ENCODE data around the gene FOXL1. TPM values are rescaled to one million over a fixed set of nuclear protein-coding genes. Genes with fewer than 3 reads are reported as not detected.

FOXL1 gene
- polyA plus RNA-seq, 3 donors = not detected

DNA sequence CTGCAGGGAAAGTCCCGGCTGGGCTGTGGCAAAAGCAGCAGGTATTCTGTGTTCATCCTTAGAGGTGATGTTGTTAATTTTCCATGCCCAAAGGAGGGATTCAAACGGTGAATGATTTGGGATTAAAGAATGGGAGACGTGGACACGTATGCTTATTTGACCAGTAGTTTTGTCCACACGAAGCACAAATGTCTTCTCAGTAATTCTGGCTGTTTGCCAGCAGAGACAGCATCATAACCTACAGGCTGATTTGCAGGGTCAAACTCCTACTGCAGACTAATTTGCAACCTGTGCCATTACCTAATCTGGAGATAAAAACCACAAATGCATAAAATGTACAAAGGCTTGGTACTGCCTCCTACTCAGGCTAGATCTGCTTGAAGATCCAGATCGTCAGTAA lies 37.5 kb upstream of the FOXL1 start:
- Mint-ChIP-seq H3K36me3 (peaks cover 96 to 98% of the 10 kb centered on the region in 2 donors), H3K27ac (no peak overlapping the region), H3K27me3 (ENCODE audit: low read depth in 3 of 3) (peaks cover 0 to 2% (median 0%) of the 10 kb centered on the region in 3 donors), H3K9me3 (no peaks in the 10 kb centered on the region), H3K4me3 (no peak overlapping the region), H3K4me1 (no peaks in the 10 kb centered on the region)
- Histone ChIP-seq H3K79me2 (ENCODE audit: insufficient read depth, low read length) (no peaks in the 10 kb centered on the region), H3K9ac (ENCODE audit: insufficient read depth, low read length, poor library complexity, severe bottlenecking) (no peak overlapping the region), H3K4me1 (ENCODE audit: control insufficient read depth in 1 of 2, insufficient read depth in 2 of 2, low read length in 2 of 2) (no peaks in the 10 kb centered on the region), H2AFZ (ENCODE audit: insufficient read depth, low read depth, low read length, poor library complexity, severe bottlenecking) (no peak overlapping the region), H3K36me3 (replicated peaks in 1 of 2; ENCODE audit: control insufficient read depth in 1 of 2, insufficient read depth in 2 of 2, low read length in 2 of 2) (peaks cover 74 to 99% of the 10 kb centered on the region in 2 donors), H3K27me3 (ENCODE audit: control insufficient read depth in 2 of 2, insufficient read depth in 2 of 2, low read length in 2 of 2) (no peaks in the 10 kb centered on the region), H3K9me3 (replicated peaks in 1 of 2; ENCODE audit: control insufficient read depth in 1 of 2, insufficient read depth in 1 of 2, low read length in 2 of 2) (no peaks in the 10 kb centered on the region), H3K4me3 (replicated peaks in 1 of 3; ENCODE audit: low read depth in 2 of 3, low read length in 3 of 3) (no peak overlapping the region), H4K20me1 (ENCODE audit: insufficient read depth, low read length) (no peaks in the 10 kb centered on the region), H3K4me2 (replicated peaks; ENCODE audit: extremely low read depth, low read length, poor library complexity, severe bottlenecking) (no peak overlapping the region), H3K27ac (ENCODE audit: low read depth in 1 of 2, low read length in 2 of 2) (no peak overlapping the region)
- 90% methylated on average over 5 of the region's 6 CpGs for WGBS (ENCODE audit: insufficient coverage)
- intact Hi-C loops (cut with micrococcal nuclease) = no loop called here
- TF ChIP-seq, protein P1, sequence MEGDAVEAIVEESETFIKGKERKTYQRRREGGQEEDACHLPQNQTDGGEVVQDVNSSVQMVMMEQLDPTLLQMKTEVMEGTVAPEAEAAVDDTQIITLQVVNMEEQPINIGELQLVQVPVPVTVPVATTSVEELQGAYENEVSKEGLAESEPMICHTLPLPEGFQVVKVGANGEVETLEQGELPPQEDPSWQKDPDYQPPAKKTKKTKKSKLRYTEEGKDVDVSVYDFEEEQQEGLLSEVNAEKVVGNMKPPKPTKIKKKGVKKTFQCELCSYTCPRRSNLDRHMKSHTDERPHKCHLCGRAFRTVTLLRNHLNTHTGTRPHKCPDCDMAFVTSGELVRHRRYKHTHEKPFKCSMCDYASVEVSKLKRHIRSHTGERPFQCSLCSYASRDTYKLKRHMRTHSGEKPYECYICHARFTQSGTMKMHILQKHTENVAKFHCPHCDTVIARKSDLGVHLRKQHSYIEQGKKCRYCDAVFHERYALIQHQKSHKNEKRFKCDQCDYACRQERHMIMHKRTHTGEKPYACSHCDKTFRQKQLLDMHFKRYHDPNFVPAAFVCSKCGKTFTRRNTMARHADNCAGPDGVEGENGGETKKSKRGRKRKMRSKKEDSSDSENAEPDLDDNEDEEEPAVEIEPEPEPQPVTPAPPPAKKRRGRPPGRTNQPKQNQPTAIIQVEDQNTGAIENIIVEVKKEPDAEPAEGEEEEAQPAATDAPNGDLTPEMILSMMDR (IDR thresholded peaks at IDR 0.05) = no peak
- DNase-seq = no peak

DNA sequence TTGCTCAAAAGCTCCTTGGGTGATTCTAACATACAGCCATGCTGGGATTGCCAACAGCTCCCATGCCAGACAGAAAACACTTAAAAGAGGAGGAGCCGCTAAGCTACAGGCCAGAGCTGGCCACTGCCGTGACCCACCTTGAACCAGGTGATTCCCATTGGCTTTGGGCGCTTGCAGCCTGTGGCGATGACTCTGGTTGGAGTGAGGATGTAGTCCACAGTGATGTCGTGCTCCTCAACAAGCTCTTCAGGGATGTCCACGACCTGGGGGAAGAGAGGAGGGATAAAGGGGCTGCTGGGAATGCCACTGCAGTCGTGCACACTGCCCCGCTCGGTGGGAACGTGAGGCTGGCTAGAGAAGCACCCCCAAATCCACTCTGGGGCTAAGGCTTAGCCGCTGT lies 36.8 kb upstream of the FOXL1 start:
- peaks cover 80 to 99% of the 10 kb centered on the region in 2 donors for H3K36me3 ChIP-seq (replicated peaks in 1 of 2; ENCODE audit: control insufficient read depth in 1 of 2, insufficient read depth in 2 of 2, low read length in 2 of 2)
- H3K9me3 ChIP-seq (replicated peaks in 1 of 2; ENCODE audit: control insufficient read depth in 1 of 2, insufficient read depth in 1 of 2, low read length in 2 of 2) = no peaks in the 10 kb centered on the region
- H3K4me1 ChIP-seq (ENCODE audit: control insufficient read depth in 1 of 2, insufficient read depth in 2 of 2, low read length in 2 of 2) = no peaks in the 10 kb centered on the region
- H3K27ac ChIP-seq (ENCODE audit: low read depth in 1 of 2, low read length in 2 of 2) = no peak overlapping the region
- WGBS (ENCODE audit: insufficient coverage) = 100% methylated on average over 9 of the region's 11 CpGs
- Mint-ChIP-seq H3K9me3 (no peaks in the 10 kb centered on the region), H3K4me3 (no peak overlapping the region), H3K4me1 (no peaks in the 10 kb centered on the region), H3K36me3 (peaks cover 97 to 98% of the 10 kb centered on the region in 2 donors), H3K27me3 (ENCODE audit: low read depth in 3 of 3) (peaks cover 0 to 2% (median 0%) of the 10 kb centered on the region in 3 donors), H3K27ac (no peak overlapping the region)
- TF ChIP-seq, protein P1 (IDR thresholded peaks at IDR 0.05) = no peak
- intact Hi-C loops (cut with micrococcal nuclease) = no loop called here
- no peak overlapping the region for H3K4me2 ChIP-seq (replicated peaks; ENCODE audit: extremely low read depth, low read length, poor library complexity, severe bottlenecking)
- H3K4me3 ChIP-seq (replicated peaks in 1 of 3; ENCODE audit: low read depth in 2 of 3, low read length in 3 of 3) = no peak overlapping the region
- DNase-seq = no peak
- H2AFZ ChIP-seq (ENCODE audit: insufficient read depth, low read depth, low read length, poor library complexity, severe bottlenecking) = no peak overlapping the region
- no peaks in the 10 kb centered on the region for H3K79me2 ChIP-seq (ENCODE audit: insufficient read depth, low read length)
- H3K27me3 ChIP-seq (ENCODE audit: control insufficient read depth in 2 of 2, insufficient read depth in 2 of 2, low read length in 2 of 2) = no peaks in the 10 kb centered on the region
- H3K9ac ChIP-seq (ENCODE audit: insufficient read depth, low read length, poor library complexity, severe bottlenecking) = no peak overlapping the region
- H4K20me1 ChIP-seq (ENCODE audit: insufficient read depth, low read length) = no peaks in the 10 kb centered on the region

Measured in CD14-positive monocyte (primary cell).